GM19438 (cell line): ENCODE measurements around the gene CEP20.
"Not testable (repeated sequence)": the region's sequence is repeated elsewhere in the genome, so short reads cannot be mapped to it uniquely, and the experiment has no call there.

ENCODE experiments used
- ATAC-seq: cut with Tn5 transposase; IDR thresholded peaks from one replicate; pipeline ENCODE4 v1.9.1; 2021; ENCODE audit warnings: low read depth; ENCODE audit not compliant: unreplicated experiment

Gene CEP20

GRCh38 chr16:15888072-15888976 is at the start of gene CEP20:
TSS of gene CEP20 (minus strand) at chr16:15888603. CDS start at chr16:15888585, 18 bp downstream.
- ATAC-seq = peak; percentile 96

DNA sequence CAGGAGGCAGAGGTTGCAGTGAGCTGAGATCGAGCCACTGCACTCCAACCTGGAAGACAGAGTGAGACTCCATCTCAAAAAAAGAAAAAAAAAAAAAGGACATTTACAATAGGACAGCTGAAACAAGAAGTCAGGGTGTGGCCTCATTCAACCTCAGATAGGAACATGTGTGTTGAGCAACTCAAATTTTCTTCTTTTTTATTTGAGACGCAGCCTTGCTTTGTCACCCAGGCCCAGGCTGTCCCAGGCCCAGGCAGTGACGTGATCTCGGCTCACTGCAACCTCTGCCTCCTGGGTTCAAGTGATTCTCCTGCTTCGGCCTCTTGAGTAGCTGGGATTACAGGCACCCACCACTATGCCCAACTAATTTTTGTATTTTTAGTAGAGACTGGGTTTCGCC is 48.4 kb upstream of the CEP20 start:
- ATAC-seq = not testable (repeated sequence)

DNA sequence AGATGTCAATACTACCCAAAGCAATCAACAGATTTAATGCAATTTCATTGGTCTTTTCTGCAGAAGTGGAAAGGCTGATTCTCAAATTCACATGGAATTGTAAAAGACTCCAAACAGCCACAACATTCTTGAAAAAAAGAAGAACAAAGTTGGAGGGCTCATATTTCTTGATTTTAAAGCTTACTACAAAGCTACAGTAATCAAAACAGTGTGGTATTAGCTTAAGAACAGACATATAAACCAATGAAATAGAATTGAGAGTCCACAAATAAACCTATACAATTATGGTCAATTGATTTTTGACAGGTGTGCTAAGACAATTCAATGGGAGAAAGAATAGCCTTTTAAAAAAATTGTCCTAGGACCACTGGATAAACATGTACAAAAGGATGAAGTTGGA is 46.6 kb upstream of the CEP20 start:
- ATAC-seq = no peak

- no peak for ATAC-seq
Measured at GRCh38 chr16:15933781-15934180, 45.4 kb upstream of the CEP20 start.

GRCh38 chr16:15932939-15933338 is 44.5 kb upstream of the CEP20 start:
- no peak for ATAC-seq

GRCh38 chr16:15928261-15929104 is 40.1 kb upstream of the CEP20 start:
- no peak for ATAC-seq

DNA sequence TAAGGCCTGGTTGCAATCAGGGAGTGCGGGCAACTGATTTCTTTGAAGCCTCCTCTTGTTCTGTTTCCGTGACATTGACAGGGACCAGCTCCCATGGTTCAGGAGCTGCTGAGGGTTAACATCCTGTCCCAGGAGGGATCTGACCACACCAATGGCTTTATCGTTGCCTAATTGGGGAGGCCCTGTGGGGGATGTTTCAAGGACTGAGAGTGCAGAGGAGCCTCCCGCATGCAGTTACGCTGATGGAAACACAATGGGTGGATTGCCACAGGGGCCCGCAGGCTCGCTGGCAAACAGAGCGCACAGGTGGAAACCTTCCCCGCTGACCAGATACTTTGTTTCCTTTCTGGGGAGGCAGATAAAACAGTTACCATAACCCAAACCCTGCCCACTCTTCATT is 37.2 kb upstream of the CEP20 start:
- no peak for ATAC-seq

GRCh38 chr16:15924996-15925395 is 36.6 kb upstream of the CEP20 start:
- ATAC-seq = no peak

GRCh38 chr16:15919331-15919730 is 30.9 kb upstream of the CEP20 start:
- ATAC-seq = no peak

- not testable (repeated sequence) for ATAC-seq
Measured at GRCh38 chr16:15918314-15918713, 29.9 kb upstream of the CEP20 start.

DNA sequence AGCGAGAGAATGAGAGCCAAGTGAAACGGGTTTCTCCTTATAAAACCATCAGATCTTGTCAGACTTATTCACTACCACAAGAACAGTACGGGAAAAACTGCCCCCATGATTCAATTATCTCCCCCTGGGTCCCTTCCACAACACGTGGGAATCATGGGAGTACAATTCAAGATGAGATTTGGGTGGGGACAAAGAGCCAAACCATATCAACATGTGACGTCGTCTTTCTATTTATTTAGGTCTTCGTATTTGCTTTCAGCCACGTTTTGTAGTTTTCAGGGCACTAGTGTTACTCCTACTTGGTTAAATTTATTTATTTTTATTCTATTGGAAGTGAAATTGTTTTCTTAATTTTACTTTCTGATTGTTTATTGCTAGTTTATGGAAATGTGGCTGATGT is 27.9 kb upstream of the CEP20 start:
- no peak for ATAC-seq

GRCh38 chr16:15915555-15916081 is 27.2 kb upstream of the CEP20 start:
- ATAC-seq = no peak

DNA sequence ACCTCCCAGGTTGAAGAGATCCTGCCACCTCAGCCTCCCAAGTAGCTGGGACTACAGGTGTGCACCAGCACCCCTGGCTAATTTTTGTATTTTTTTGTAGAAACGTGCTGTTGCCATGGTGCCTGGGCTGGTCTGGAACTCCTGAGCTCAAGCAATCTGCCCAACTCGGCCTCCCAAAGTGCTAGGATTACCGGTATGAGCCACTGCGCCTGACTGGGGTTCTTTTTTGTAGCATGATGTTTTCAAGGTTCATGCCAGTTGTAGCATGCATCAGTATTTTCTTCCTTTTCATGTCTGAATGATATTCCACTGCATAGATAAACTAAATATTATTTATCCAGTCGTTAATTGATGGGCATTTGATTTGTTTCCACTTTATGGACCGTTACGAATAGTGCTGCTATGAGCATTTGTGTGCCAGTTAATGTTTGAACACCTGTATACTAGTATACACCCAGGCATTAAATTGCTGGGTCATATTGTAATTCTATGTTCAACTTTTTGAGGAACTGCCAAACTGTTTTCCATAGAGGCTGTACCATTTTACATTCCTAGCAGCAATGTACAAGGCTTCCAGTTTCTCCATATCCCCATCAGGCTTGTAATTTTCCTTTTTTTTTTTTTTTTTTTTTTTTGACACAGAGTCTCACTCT is 24.8 kb upstream of the CEP20 start:
- ATAC-seq = no peak

DNA sequence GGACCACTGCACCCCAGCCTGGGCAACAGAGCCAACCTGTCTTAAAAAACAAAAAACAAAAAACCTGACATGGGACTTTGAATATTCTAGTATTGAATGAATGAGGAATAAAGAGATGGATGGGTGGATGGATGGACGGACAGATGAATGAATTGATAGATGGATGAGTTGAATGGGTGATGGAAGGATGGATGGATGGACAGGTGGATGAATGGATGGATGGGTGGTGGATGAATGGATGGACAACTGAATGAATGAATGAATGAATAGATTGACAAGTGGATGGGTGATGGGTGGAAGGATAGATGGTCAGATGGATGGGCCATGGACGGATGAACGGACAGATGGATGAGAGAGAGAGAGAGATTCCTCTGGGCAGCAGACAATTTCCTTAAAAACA is 22.8 kb upstream of the CEP20 start:
- no peak for ATAC-seq

GRCh38 chr16:15907863-15908478 is 19.6 kb upstream of the CEP20 start:
- ATAC-seq = peak; percentile 98

GRCh38 chr16:15906439-15906838 is 18.0 kb upstream of the CEP20 start:
- ATAC-seq = no peak

- ATAC-seq = no peak
Measured at GRCh38 chr16:15903960-15904359, 15.6 kb upstream of the CEP20 start.

- no peak for ATAC-seq
Measured at GRCh38 chr16:15900901-15901500, 12.6 kb upstream of the CEP20 start.

DNA sequence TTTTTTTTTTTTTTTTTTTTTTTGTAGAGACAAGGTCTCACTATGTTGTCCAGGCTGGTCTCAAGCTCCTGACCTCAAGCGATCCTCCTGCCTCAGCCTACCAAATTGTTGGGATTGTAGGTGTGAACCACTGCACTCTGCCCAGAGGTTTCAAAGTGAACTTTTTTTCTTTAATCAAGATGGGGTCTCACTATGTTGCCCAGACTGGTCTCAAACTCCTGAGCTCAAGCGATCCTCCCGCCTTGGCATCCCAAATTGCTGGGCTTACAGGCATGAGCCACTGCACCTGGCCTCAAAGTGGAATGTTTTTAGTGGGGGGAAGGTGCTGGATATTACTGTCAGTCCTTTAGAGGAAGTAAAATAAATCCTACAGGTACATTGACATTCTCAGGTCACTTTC is 12.0 kb upstream of the CEP20 start:
- no peak for ATAC-seq

DNA sequence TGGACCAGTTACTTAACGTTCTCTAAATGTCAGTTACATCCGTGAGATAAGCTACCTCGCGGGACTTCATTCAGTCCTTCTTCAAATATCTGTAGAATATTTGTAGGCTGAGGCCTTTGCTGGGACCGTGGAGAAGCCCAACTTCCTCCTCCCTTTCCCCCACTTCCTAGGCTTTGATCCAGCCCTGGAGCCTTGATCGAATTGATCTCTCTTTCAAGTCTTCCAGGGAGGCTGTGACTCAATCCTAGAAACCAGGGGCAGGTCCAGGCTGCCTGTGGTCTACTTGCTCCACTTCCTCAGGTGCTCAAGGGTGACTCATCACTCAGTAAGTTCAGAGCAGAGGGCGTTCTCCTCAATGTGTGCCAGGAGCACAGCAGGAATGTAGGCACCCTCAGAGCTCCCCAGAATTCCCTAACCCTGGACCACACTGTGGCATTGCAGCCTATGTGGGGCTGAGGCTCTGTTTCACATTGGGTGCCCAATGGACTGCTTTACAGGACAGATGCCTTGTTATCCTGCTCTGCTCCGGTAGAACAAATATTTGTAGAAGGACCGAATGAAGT is 11.2 kb upstream of the CEP20 start:
- ATAC-seq = no peak
